Skeletal muscle satellite cell (primary cell): ENCODE results near the gene SLC12A8.
"Not testable (repeated sequence)": the region's sequence is repeated elsewhere in the genome, so short reads cannot be mapped to it uniquely, and the experiment has no call there.

Source experiments
- H3K27me3 ChIP-seq: 2 replicates; pipeline ENCODE4 v1.7.0; 2013; ENCODE audit warnings: low read length; ENCODE audit not compliant: control insufficient read depth, insufficient read depth
- H3K36me3 ChIP-seq: 2 replicates; pipeline ENCODE4 v1.7.0; 2013; ENCODE audit warnings: mild to moderate bottlenecking, control low read depth, low read length; ENCODE audit not compliant: insufficient read depth
- H3K4me1 ChIP-seq: 2 replicates; pipeline ENCODE4 v1.7.0; 2013; ENCODE audit warnings: low read length; ENCODE audit not compliant: control insufficient read depth, insufficient read depth
- H3K4me2 ChIP-seq: 2 replicates; pipeline ENCODE4 v1.7.0; 2013; ENCODE audit warnings: mild to moderate bottlenecking, low read length
- H3K4me3 ChIP-seq: 2 replicates; pipeline ENCODE4 v1.7.0; 2013; ENCODE audit warnings: low read length
- H3K9ac ChIP-seq: 2 replicates; pipeline ENCODE4 v1.7.0; 2013; ENCODE audit warnings: mild to moderate bottlenecking, low read depth, low read length, moderate library complexity
- H3K9me3 ChIP-seq: replicated peaks from 2 replicates; pipeline ENCODE4 v1.7.0; 2013; ENCODE audit warnings: mild to moderate bottlenecking, control low read depth, low read length

The SLC12A8 gene

GRCh38 chr3:125102470-125102869 is 110.1 kb downstream of the SLC12A8 start:
- Histone ChIP-seq H3K27me3 (no peaks in the 10 kb centered on the region), H3K9ac (no peak overlapping the region), H3K9me3 (no peaks in the 10 kb centered on the region), H3K4me3 (no peak overlapping the region), H3K4me2 (no peak overlapping the region), H3K36me3 (no peaks in the 10 kb centered on the region), H3K4me1 (peaks cover 3% of the 10 kb centered on the region)

GRCh38 chr3:125098611-125099291 is 113.8 kb downstream of the SLC12A8 start:
- no peak overlapping the region for H3K9ac ChIP-seq
- H3K4me1 ChIP-seq: no peaks in the 10 kb centered on the region
- H3K4me3 ChIP-seq: no peak overlapping the region
- no peaks in the 10 kb centered on the region for H3K27me3 ChIP-seq
- no peaks in the 10 kb centered on the region for H3K36me3 ChIP-seq
- H3K9me3 ChIP-seq: no peaks in the 10 kb centered on the region
- no peak overlapping the region for H3K4me2 ChIP-seq

GRCh38 chr3:125090649-125091048 is 121.9 kb downstream of the SLC12A8 start:
- H3K36me3 ChIP-seq: no peaks in the 10 kb centered on the region
- H3K4me3 ChIP-seq: no peak overlapping the region
- H3K4me2 ChIP-seq: no peak overlapping the region
- H3K9ac ChIP-seq: no peak overlapping the region
- no peaks in the 10 kb centered on the region for H3K9me3 ChIP-seq
- H3K27me3 ChIP-seq: no peaks in the 10 kb centered on the region
- H3K4me1 ChIP-seq: peaks cover 11% of the 10 kb centered on the region

- H3K9me3 ChIP-seq: no peaks in the 10 kb centered on the region
- H3K36me3 ChIP-seq: no peaks in the 10 kb centered on the region
- H3K4me1 ChIP-seq: peaks cover 15% of the 10 kb centered on the region
These were observed 124.7 kb downstream of the SLC12A8 start for GRCh38 chr3:125087768-125088391.

GRCh38 chr3:125085166-125085565 is 127.4 kb downstream of the SLC12A8 start:
- Histone ChIP-seq H3K4me1 (peaks cover 18% of the 10 kb centered on the region), H3K36me3 (no peaks in the 10 kb centered on the region), H3K4me3 (no peak overlapping the region), H3K9me3 (no peaks in the 10 kb centered on the region), H3K9ac (no peak overlapping the region), H3K27me3 (no peaks in the 10 kb centered on the region), H3K4me2 (no peak overlapping the region)

More at GRCh38 chr3:125087768-125088391, 124.7 kb downstream of the SLC12A8 start:
- H3K4me2 ChIP-seq: peak overlapping the region; percentile 28
- H3K27me3 ChIP-seq: no peaks in the 10 kb centered on the region
- H3K4me3 ChIP-seq: peak overlapping the region; percentile 4
- no peak overlapping the region for H3K9ac ChIP-seq

GRCh38 chr3:125083776-125084175 is 128.8 kb downstream of the SLC12A8 start:
- peaks cover 18% of the 10 kb centered on the region for H3K4me1 ChIP-seq

GRCh38 chr3:125082339-125082738 is 130.2 kb downstream of the SLC12A8 start:
- H3K9ac ChIP-seq, H3K9me3 ChIP-seq, H3K36me3 ChIP-seq, H3K4me2 ChIP-seq, H3K27me3 ChIP-seq, H3K4me1 ChIP-seq, H3K4me3 ChIP-seq: not testable (repeated sequence)

More at GRCh38 chr3:125083776-125084175, 128.8 kb downstream of the SLC12A8 start:
- no peak overlapping the region for H3K4me2 ChIP-seq
- no peaks in the 10 kb centered on the region for H3K36me3 ChIP-seq
- H3K27me3 ChIP-seq: no peaks in the 10 kb centered on the region
- H3K9ac ChIP-seq: no peak overlapping the region
- no peaks in the 10 kb centered on the region for H3K9me3 ChIP-seq
- H3K4me3 ChIP-seq: no peak overlapping the region

- Histone ChIP-seq H3K4me1 (peaks cover 7% of the 10 kb centered on the region), H3K36me3 (no peaks in the 10 kb centered on the region), H3K4me3 (no peak overlapping the region), H3K4me2 (no peak overlapping the region), H3K9me3 (no peaks in the 10 kb centered on the region), H3K9ac (no peak overlapping the region), H3K27me3 (peaks cover 3% of the 10 kb centered on the region)
These were observed 132.5 kb downstream of the SLC12A8 start for GRCh38 chr3:125080077-125080476.

- no peak overlapping the region for H3K4me3 ChIP-seq
- H3K27me3 ChIP-seq: peaks cover 3% of the 10 kb centered on the region
- H3K4me2 ChIP-seq: no peak overlapping the region
- peaks cover 7% of the 10 kb centered on the region for H3K4me1 ChIP-seq
- H3K9me3 ChIP-seq: no peaks in the 10 kb centered on the region
- H3K9ac ChIP-seq: no peak overlapping the region
- H3K36me3 ChIP-seq: no peaks in the 10 kb centered on the region
These were observed 132.9 kb downstream of the SLC12A8 start for GRCh38 chr3:125079675-125080045.

- H3K4me1 ChIP-seq: peaks cover 7% of the 10 kb centered on the region
- H3K9me3 ChIP-seq: no peaks in the 10 kb centered on the region
- H3K4me2 ChIP-seq: no peak overlapping the region
- no peaks in the 10 kb centered on the region for H3K36me3 ChIP-seq
- no peak overlapping the region for H3K4me3 ChIP-seq
- peaks cover 3% of the 10 kb centered on the region for H3K27me3 ChIP-seq
- no peak overlapping the region for H3K9ac ChIP-seq
These were observed 133.4 kb downstream of the SLC12A8 start for GRCh38 chr3:125078951-125079674.

GRCh38 chr3:125077864-125078263 is 134.7 kb downstream of the SLC12A8 start:
- H3K9me3 ChIP-seq: no peaks in the 10 kb centered on the region
- H3K9ac ChIP-seq: no peak overlapping the region
- H3K4me2 ChIP-seq: no peak overlapping the region
- no peaks in the 10 kb centered on the region for H3K36me3 ChIP-seq
- H3K27me3 ChIP-seq: peaks cover 3% of the 10 kb centered on the region
- peaks cover 4% of the 10 kb centered on the region for H3K4me1 ChIP-seq
- H3K4me3 ChIP-seq: no peak overlapping the region
